NT2/D1 (cell line): Measurements from ENCODE around the gene SRPRB.

Experiments
- DNase-seq: peaks from one replicate; pipeline ENCODE4 v3.0.0-alpha.2; 2011; ENCODE audit warnings: low read depth, low spot score
- H3K27me3 ChIP-seq: 2 replicates; pipeline ENCODE4 v1.6.0; 2011; ENCODE audit warnings: mild to moderate bottlenecking; ENCODE audit not compliant: insufficient read length, insufficient read depth
- H3K36me3 ChIP-seq: 2 replicates; pipeline ENCODE4 v1.6.1; 2011; ENCODE audit warnings: mild to moderate bottlenecking, low read length, mixed read lengths; ENCODE audit not compliant: insufficient read depth, insufficient read length
- H3K4me1 ChIP-seq: 2 replicates; pipeline ENCODE4 v1.5.1; 2011; ENCODE audit not compliant: insufficient read depth, insufficient read length
- H3K4me3 ChIP-seq: 2 replicates; pipeline ENCODE4 v1.5.1; 2011; ENCODE audit warnings: low read depth; ENCODE audit not compliant: insufficient read length
- H3K9ac ChIP-seq: 2 replicates; pipeline ENCODE4 v1.6.0; 2011; ENCODE audit warnings: low read depth; ENCODE audit not compliant: insufficient read length
- H3K9me3 ChIP-seq: 2 replicates; pipeline ENCODE4 v1.5.1; 2011; ENCODE audit warnings: mild to moderate bottlenecking, low read length; ENCODE audit not compliant: insufficient read depth
- SUZ12 ChIP-seq: IDR thresholded peaks from 2 replicates; pipeline ENCODE4 v1.6.1; 2011; ENCODE audit not compliant: insufficient read length, insufficient read depth; ENCODE audit errors: extremely low read depth
- YY1 ChIP-seq: IDR thresholded peaks from 2 replicates; pipeline ENCODE4 v1.6.1; 2011; ENCODE audit not compliant: insufficient read length, insufficient read depth
- ZNF274 ChIP-seq: IDR thresholded peaks from 2 replicates; pipeline ENCODE4 v1.6.1; 2011; ENCODE audit warnings: mild to moderate bottlenecking, low read depth, low read length

The SRPRB gene

DNA sequence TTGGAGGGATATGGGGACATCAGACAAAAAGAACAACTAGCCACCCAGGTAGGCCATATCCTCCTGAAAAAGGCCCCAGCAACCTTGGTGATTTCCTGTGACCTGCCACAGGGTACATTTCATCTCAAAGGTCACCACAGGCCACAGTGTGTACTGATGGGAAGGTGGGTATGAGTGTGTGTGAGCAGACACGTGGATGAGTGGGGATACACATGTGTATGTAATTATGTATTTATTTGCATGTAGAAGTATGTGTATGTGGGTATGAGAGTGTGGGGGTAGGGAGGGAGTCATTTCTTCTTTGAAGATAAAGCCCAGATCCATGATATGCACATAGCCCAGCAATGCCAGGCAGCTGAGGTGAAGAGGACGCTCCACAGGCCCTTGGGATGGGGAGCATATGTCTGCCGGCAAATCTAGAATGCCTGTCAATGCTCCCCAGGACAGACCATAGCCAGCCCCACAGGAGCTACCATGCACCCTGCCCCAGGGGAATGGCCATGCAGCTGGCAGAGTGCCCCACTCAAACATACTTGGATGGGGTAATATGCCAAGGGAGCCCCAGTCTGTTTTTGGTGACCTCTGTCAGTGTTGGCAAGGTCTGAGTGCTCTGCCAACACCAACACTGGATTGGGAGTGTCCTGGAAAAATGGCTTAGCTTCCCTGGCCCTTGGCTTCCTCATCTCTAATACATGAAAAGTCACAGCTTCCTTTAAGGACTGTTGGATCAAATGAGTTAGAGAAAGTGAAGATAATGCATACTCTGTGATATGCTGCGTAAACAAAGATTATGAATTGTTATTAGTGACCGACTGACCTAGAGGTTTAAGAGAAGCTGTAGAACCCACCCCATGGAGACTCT is 47.7 kb downstream of the SRPRB start:
- no peaks in the 10 kb centered on the region for H3K27me3 ChIP-seq

GRCh38 chr3:133853925-133854227 is 48.3 kb downstream of the SRPRB start:
- TF ChIP-seq SUZ12, result no peak
- TF ChIP-seq ZNF274, result no peak
- no peak for TF ChIP-seq YY1
- no peak overlapping the region for H3K9ac ChIP-seq
- no peaks in the 10 kb centered on the region for H3K36me3 ChIP-seq
- no peak overlapping the region for H3K4me3 ChIP-seq
- H3K4me1 ChIP-seq, result no peaks in the 10 kb centered on the region
- no peak for DNase-seq
- H3K27me3 ChIP-seq, result no peaks in the 10 kb centered on the region
- no peaks in the 10 kb centered on the region for H3K9me3 ChIP-seq

More for the DNA sequence above, 47.7 kb downstream of the SRPRB start:
- Histone ChIP-seq H3K4me1 (no peaks in the 10 kb centered on the region), H3K36me3 (no peaks in the 10 kb centered on the region), H3K9me3 (no peaks in the 10 kb centered on the region), H3K9ac (no peak overlapping the region), H3K4me3 (no peak overlapping the region)
- no peak for DNase-seq
- TF ChIP-seq ZNF274, result no peak
- no peak for TF ChIP-seq YY1
- TF ChIP-seq SUZ12, result no peak

DNA sequence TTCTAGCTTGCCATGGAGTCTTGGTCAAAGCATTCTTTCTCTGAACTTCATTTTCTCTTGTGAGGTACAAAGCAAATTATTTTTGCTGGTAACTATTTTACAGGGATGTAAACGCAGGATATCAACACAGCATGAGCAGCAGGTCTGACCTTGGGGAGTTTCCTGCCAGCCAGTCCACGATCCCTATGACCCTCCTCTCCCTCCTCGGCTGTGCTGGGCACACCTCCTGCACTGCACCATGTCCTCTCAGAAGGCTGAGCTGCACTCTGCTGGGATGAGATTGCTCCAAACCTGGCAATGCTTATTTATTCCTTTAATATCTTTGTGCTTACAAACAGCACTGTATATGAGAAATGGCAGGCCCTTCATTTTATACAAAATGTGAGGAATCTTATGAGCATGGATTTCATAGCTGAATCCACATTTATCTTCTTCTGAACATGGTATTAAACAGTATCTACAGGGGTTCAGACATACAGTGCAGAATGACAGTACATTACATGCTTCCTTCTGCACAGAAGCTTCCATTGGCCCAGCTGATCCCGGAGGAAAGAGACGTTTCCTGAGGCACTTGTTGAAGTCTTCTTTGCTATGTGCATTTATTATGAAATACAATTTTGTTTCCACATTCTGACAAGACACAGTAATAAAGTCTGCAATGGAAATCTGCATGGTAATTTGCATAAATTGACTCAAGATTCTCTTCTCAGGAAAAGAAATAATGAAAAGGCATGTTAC is 48.8 kb downstream of the SRPRB start:
- H3K9me3 ChIP-seq, result no peaks in the 10 kb centered on the region
- H3K27me3 ChIP-seq, result no peaks in the 10 kb centered on the region
- H3K4me3 ChIP-seq, result no peak overlapping the region
- peaks cover 3% of the 10 kb centered on the region for H3K36me3 ChIP-seq
- H3K9ac ChIP-seq, result no peak overlapping the region
- TF ChIP-seq YY1, result no peak
- TF ChIP-seq SUZ12, result no peak
- TF ChIP-seq ZNF274, result no peak
- H3K4me1 ChIP-seq, result no peaks in the 10 kb centered on the region
- DNase-seq, result no peak

- DNase-seq, result no peak
- Histone ChIP-seq H3K4me3 (no peak overlapping the region), H3K27me3 (no peaks in the 10 kb centered on the region), H3K4me1 (no peaks in the 10 kb centered on the region), H3K9ac (no peak overlapping the region), H3K9me3 (no peaks in the 10 kb centered on the region), H3K36me3 (peaks cover 3% of the 10 kb centered on the region)
- TF ChIP-seq ZNF274 (no peak), SUZ12 (no peak), YY1 (no peak)
Observed at GRCh38 chr3:133855002-133855370, 49.4 kb downstream of the SRPRB start.

- Histone ChIP-seq H3K4me1 (peaks cover 4% of the 10 kb centered on the region), H3K9ac (no peak overlapping the region), H3K36me3 (peaks cover 3% of the 10 kb centered on the region), H3K4me3 (no peak overlapping the region), H3K9me3 (no peaks in the 10 kb centered on the region), H3K27me3 (no peaks in the 10 kb centered on the region)
- DNase-seq, result no peak
- TF ChIP-seq SUZ12 (no peak), ZNF274 (no peak), YY1 (no peak)
Observed at GRCh38 chr3:133855772-133856171, 50.2 kb downstream of the SRPRB start.

DNA sequence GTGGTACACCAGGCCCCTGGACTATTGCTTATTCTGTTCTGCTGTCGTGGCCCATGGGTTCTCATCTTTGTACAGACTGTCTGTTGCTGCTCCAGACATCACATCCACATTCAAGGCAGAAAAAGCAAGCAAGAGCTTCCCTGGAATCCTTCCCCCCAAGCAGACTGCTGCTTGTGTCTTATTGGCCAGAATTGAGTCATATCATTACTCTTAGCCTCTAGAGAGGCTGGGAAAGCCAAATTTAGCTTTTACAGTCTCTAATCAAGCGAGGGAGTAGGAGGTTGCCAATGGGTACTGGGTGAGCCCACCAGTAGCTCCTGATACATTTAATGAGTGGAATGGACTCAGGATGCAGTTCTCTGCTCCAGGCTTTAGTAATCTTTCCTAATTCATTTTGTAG is 50.7 kb downstream of the SRPRB start:
- TF ChIP-seq ZNF274, result no peak
- TF ChIP-seq YY1, result no peak
- no peak for TF ChIP-seq SUZ12
- no peak overlapping the region for H3K9ac ChIP-seq
- no peak for DNase-seq
- no peaks in the 10 kb centered on the region for H3K9me3 ChIP-seq
- peaks cover 5% of the 10 kb centered on the region for H3K4me1 ChIP-seq
- peaks cover 3% of the 10 kb centered on the region for H3K36me3 ChIP-seq
- no peak overlapping the region for H3K4me3 ChIP-seq
- H3K27me3 ChIP-seq, result no peaks in the 10 kb centered on the region

DNA sequence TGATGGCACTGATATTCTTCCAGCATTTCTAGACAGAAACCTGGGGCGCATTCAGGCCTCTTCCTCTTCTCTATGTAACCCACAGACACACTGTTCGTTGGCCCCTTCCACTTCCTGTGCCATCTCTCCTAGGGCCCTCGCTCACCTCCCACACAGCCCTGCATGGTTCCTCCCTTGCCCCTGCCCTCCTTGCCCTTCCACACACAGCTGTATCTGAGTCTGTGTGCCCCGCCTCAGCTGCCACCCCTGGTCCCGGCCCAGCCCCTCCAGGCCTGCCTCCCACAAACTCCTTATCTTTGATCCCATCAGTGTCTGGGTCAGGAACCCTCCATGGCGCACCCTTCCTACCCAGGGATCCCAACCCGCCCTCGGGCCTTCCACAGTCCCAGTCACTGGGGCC is 52.2 kb downstream of the SRPRB start:
- DNase-seq, result no peak
- peaks cover 6% of the 10 kb centered on the region for H3K36me3 ChIP-seq
- no peak overlapping the region for H3K9ac ChIP-seq
- peaks cover 9% of the 10 kb centered on the region for H3K4me1 ChIP-seq
- no peak for TF ChIP-seq YY1
- TF ChIP-seq SUZ12, result no peak
- H3K27me3 ChIP-seq, result no peaks in the 10 kb centered on the region
- H3K9me3 ChIP-seq, result no peaks in the 10 kb centered on the region
- no peak overlapping the region for H3K4me3 ChIP-seq
